GM12891 (cell line): ENCODE results near the gene UGT1A8.
"Not testable (repeated sequence)": the region's sequence is repeated elsewhere in the genome, so short reads cannot be mapped to it uniquely, and the experiment has no call there.

Experiments used
- PAX5 ChIP-seq: IDR thresholded peaks from 2 replicates; pipeline ENCODE4 v1.6.1; 2011; ENCODE audit warnings: low read length, moderate library complexity, mild to moderate bottlenecking; ENCODE audit not compliant: insufficient read depth, severe bottlenecking
- POLR2A ChIP-seq: IDR thresholded peaks from 2 replicates; pipeline ENCODE4 v1.6.1; 2011; ENCODE audit warnings: low read depth, low read length, control low read depth
- POLR2AphosphoS5 ChIP-seq: IDR thresholded peaks from 2 replicates; pipeline ENCODE4 v1.6.1; 2011; ENCODE audit warnings: low read depth, low read length, control low read depth
- POU2F2 ChIP-seq: IDR thresholded peaks from 2 replicates; pipeline ENCODE4 v1.6.1; 2011; ENCODE audit warnings: low read depth, mild to moderate bottlenecking, control low read depth, low read length, moderate library complexity
- SPI1 ChIP-seq: IDR thresholded peaks from 2 replicates; pipeline ENCODE4 v1.6.1; 2011; ENCODE audit warnings: low read depth, low read length, control low read depth
- TAF1 ChIP-seq: IDR thresholded peaks from 2 replicates; pipeline ENCODE4 v1.6.1; 2011; ENCODE audit warnings: low read depth, low read length, control low read depth

DNA sequence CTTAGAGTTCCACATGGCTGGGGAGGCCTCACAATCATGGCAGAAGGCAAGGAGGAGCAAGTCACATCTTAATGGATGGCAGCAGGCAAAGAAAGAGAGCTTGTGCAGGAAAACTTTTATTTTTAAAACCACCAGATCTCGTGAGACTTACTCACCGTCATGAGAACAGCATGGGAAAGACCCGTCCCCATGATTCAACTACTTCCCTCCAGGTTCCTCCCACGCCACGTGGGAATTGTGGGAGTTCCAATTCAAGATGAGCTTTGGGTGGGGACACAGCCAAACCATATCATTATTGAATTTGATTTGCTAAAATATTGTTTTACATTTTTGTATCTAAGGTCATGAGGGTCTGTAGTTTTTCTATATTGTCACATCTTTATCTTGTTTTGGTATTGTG lies 40.1 kb upstream of the UGT1A8 start:
- not testable (repeated sequence) for TF ChIP-seq POLR2AphosphoS5, POLR2A, POU2F2, TAF1, PAX5, SPI1
